Neural cell (in vitro differentiated cells): ENCODE measurements around the gene DDC.

Source experiments
- EP300 ChIP-seq: fragments of 450-650 bp; conservative IDR thresholded peaks from 2 replicates; pipeline ENCODE4 v1.6.1; 2014; ENCODE audit warnings: antibody characterized with exemption, mild to moderate bottlenecking, moderate library complexity; ENCODE audit not compliant: poor library complexity, severe bottlenecking
- MXI1 ChIP-seq: fragments of 450-650 bp; conservative IDR thresholded peaks from 2 replicates; pipeline ENCODE4 v1.6.1; 2014; ENCODE audit warnings: antibody characterized with exemption, mild to moderate bottlenecking; ENCODE audit not compliant: poor library complexity, severe bottlenecking
- POLR2AphosphoS5 ChIP-seq: IDR thresholded peaks from 2 replicates; pipeline ENCODE4 v1.6.1; 2012
- TF ChIP-seq, protein P1 (sequence below): fragments of 450-650 bp; IDR thresholded peaks from 2 replicates; pipeline ENCODE4 v1.5.1; 2014; ENCODE audit warnings: antibody characterized with exemption, mild to moderate bottlenecking, moderate library complexity; ENCODE audit not compliant: poor library complexity, severe bottlenecking
- TF ChIP-seq, protein P2 (sequence below): IDR thresholded peaks from 2 replicates; pipeline ENCODE4 v1.6.1; 2012; ENCODE audit warnings: borderline replicate concordance

DNA sequence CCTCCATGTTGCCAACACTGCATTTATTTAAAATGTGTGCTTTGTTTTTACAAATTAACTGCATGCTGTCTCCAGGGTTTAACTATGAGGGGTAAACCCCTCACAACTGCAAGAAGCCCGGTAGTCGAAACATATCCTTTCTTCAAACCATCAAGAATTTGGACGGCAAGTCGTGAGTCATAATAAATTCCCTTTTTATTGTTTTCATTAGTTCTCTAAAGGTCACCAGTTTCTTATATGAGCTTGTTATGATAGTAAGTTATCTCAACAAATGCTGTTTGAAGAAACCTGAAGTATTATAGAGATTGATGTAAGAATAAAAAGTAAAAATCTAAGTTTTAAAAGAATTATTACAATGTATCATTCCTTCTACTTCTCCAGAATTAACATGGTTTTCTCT lies 102.8 kb downstream of the DDC start:
- TF ChIP-seq POLR2AphosphoS5 (no peak), EP300 (no peak), MXI1 (no peak)
- TF ChIP-seq, protein P1, sequence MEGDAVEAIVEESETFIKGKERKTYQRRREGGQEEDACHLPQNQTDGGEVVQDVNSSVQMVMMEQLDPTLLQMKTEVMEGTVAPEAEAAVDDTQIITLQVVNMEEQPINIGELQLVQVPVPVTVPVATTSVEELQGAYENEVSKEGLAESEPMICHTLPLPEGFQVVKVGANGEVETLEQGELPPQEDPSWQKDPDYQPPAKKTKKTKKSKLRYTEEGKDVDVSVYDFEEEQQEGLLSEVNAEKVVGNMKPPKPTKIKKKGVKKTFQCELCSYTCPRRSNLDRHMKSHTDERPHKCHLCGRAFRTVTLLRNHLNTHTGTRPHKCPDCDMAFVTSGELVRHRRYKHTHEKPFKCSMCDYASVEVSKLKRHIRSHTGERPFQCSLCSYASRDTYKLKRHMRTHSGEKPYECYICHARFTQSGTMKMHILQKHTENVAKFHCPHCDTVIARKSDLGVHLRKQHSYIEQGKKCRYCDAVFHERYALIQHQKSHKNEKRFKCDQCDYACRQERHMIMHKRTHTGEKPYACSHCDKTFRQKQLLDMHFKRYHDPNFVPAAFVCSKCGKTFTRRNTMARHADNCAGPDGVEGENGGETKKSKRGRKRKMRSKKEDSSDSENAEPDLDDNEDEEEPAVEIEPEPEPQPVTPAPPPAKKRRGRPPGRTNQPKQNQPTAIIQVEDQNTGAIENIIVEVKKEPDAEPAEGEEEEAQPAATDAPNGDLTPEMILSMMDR: no peak
- TF ChIP-seq, protein P2, sequence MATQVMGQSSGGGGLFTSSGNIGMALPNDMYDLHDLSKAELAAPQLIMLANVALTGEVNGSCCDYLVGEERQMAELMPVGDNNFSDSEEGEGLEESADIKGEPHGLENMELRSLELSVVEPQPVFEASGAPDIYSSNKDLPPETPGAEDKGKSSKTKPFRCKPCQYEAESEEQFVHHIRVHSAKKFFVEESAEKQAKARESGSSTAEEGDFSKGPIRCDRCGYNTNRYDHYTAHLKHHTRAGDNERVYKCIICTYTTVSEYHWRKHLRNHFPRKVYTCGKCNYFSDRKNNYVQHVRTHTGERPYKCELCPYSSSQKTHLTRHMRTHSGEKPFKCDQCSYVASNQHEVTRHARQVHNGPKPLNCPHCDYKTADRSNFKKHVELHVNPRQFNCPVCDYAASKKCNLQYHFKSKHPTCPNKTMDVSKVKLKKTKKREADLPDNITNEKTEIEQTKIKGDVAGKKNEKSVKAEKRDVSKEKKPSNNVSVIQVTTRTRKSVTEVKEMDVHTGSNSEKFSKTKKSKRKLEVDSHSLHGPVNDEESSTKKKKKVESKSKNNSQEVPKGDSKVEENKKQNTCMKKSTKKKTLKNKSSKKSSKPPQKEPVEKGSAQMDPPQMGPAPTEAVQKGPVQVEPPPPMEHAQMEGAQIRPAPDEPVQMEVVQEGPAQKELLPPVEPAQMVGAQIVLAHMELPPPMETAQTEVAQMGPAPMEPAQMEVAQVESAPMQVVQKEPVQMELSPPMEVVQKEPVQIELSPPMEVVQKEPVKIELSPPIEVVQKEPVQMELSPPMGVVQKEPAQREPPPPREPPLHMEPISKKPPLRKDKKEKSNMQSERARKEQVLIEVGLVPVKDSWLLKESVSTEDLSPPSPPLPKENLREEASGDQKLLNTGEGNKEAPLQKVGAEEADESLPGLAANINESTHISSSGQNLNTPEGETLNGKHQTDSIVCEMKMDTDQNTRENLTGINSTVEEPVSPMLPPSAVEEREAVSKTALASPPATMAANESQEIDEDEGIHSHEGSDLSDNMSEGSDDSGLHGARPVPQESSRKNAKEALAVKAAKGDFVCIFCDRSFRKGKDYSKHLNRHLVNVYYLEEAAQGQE: no peak
